GM13976 (cell line): ENCODE measurements around the gene COL9A3.

Experiments
- DNase-seq: peaks from one replicate; pipeline ENCODE4 v3.0.0; 2012; ENCODE audit warnings: low spot score
- in situ Hi-C: fragments of 300-500 bp; cut with MboI; formaldehyde crosslinking; loops from one replicate; pipeline ENCODE4 v1.12.0; 2022; ENCODE audit warnings: low sequenced_read_pairs, mixed read lengths, inconsistent platforms; ENCODE audit not compliant: unreplicated experiment
- TF ChIP-seq, protein P1 (sequence below): IDR thresholded peaks from 2 replicates; pipeline ENCODE4 v1.5.1; 2012; ENCODE audit warnings: borderline replicate concordance, mild to moderate bottlenecking; ENCODE audit not compliant: insufficient read depth; ENCODE audit errors: extremely low read depth, missing control alignments, control extremely low read depth

COL9A3 gene

GRCh38 chr20:62888406-62888805, 71.6 kb downstream of the COL9A3 start:
- TF ChIP-seq, protein P1, sequence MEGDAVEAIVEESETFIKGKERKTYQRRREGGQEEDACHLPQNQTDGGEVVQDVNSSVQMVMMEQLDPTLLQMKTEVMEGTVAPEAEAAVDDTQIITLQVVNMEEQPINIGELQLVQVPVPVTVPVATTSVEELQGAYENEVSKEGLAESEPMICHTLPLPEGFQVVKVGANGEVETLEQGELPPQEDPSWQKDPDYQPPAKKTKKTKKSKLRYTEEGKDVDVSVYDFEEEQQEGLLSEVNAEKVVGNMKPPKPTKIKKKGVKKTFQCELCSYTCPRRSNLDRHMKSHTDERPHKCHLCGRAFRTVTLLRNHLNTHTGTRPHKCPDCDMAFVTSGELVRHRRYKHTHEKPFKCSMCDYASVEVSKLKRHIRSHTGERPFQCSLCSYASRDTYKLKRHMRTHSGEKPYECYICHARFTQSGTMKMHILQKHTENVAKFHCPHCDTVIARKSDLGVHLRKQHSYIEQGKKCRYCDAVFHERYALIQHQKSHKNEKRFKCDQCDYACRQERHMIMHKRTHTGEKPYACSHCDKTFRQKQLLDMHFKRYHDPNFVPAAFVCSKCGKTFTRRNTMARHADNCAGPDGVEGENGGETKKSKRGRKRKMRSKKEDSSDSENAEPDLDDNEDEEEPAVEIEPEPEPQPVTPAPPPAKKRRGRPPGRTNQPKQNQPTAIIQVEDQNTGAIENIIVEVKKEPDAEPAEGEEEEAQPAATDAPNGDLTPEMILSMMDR = no peak
- in situ Hi-C loops = no loop called here
- no peak for DNase-seq

DNA sequence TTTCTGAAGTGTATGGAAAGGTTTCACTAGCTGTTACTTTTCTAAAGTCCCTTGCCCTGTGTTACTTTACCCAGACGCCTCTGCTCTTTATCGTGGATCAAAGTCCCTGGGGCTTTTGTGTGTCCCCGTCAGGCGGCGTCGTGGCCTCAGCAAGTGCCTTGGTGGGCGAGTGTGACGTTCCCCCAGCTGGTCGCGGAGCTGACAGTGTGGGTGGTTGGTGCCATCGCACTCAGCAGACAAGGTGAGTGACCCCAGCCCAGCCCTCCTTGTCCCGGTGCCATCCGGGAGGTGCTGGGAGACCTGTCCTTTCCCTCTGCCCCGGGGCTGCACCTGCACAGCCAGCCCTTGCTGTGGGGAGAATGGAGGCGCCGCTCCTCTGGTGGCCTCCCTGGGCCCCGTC, 72.1 kb downstream of the COL9A3 start:
- DNase-seq = no peak
- in situ Hi-C loops = no loop called here
- TF ChIP-seq, protein P1 = no peak

DNA sequence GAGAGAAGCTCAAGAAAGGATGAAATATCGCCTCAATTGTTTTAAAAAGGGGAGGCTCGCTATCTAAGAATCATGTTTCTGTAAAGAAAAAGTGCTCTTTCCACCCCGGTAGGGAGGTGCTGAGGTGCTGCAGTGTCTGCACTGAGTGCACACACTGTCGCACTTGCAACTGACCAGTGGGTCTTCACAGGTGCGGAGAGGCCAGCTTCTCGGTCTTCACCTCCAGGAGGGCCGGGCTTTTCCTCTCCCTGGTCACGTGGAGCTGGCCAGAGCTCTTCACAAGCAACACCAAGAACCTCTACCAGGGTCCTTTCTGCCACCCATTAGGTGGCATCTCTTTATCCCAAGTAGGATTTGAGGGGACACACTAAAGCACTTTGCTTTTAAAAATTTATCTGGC, 72.6 kb downstream of the COL9A3 start:
- TF ChIP-seq, protein P1 = no peak
- no peak for DNase-seq
- in situ Hi-C loops = no loop called here

GRCh38 chr20:62889871-62890270, 73.0 kb downstream of the COL9A3 start:
- TF ChIP-seq, protein P1 = no peak
- in situ Hi-C loops = no loop called here
- no peak for DNase-seq

DNA sequence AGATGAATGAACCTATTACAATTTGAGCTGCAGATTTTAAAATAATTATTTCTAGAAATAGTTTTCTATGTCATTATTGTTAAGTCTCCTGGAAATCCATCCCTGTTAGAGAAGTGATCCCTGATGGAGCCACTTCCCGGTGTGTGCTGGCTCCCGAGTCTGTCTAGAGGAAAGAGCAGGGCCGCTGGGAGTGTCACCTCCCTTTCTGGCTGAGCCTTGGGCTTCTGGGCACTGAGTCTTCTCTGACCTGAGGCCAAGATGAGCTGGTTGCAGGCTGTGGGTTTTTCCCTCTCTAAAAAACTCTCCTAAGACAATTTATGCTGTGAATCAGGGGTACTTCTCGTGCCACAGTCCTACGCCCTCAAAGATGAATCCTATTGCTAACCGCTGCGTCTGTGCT, 73.6 kb downstream of the COL9A3 start:
- DNase-seq = no peak
- in situ Hi-C loops = no loop called here
- TF ChIP-seq, protein P1 = no peak
